Measurements from ENCODE around the gene CNGA3.
"Not testable (repeated sequence)": the region's sequence is repeated elsewhere in the genome, so short reads cannot be mapped to it uniquely, and the experiment has no call there.

DNA sequence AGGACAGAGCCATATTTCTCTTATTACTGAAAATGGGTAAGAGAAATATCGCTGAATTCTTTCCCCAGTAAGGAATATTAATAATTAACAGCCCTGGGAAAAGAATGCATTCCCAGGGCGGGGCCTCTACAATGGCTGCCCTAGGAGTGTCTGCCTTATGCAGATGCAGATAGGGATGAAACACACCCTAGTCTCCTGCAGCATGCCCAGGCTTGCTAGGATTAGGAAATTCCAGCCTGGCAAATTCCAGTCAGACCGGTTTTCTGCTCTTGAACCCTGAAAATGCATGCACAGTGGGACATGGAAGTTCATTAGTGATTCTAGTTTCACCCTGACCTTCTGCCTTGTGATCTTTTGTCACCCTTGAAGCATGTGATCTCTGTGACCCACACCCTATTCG is 89.4 kb downstream of the CNGA3 start:
- TF ChIP-seq POLR2A (IDR thresholded peaks at IDR 0.05; ENCODE audit: low read length); PHF8 (IDR thresholded peaks at IDR 0.05; ENCODE audit: borderline replicate concordance, low read depth); SMC3 (IDR thresholded peaks at IDR 0.05); MYC (IDR thresholded peaks at IDR 0.05; ENCODE audit: borderline replicate concordance, low read length); KDM1A (IDR thresholded peaks at IDR 0.05; ENCODE audit: low read depth); RCOR1 (IDR thresholded peaks at IDR 0.05; ENCODE audit: low read depth, low read length); CEBPB (IDR thresholded peaks at IDR 0.05): not testable (repeated sequence)
- TF ChIP-seq, protein P1, sequence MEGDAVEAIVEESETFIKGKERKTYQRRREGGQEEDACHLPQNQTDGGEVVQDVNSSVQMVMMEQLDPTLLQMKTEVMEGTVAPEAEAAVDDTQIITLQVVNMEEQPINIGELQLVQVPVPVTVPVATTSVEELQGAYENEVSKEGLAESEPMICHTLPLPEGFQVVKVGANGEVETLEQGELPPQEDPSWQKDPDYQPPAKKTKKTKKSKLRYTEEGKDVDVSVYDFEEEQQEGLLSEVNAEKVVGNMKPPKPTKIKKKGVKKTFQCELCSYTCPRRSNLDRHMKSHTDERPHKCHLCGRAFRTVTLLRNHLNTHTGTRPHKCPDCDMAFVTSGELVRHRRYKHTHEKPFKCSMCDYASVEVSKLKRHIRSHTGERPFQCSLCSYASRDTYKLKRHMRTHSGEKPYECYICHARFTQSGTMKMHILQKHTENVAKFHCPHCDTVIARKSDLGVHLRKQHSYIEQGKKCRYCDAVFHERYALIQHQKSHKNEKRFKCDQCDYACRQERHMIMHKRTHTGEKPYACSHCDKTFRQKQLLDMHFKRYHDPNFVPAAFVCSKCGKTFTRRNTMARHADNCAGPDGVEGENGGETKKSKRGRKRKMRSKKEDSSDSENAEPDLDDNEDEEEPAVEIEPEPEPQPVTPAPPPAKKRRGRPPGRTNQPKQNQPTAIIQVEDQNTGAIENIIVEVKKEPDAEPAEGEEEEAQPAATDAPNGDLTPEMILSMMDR (IDR thresholded peaks at IDR 0.05): not testable (repeated sequence)
- TF ChIP-seq, protein P2, sequence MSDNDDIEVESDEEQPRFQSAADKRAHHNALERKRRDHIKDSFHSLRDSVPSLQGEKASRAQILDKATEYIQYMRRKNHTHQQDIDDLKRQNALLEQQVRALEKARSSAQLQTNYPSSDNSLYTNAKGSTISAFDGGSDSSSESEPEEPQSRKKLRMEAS (IDR thresholded peaks at IDR 0.05): not testable (repeated sequence)
